ENCODE results near the gene CPLANE1. TPM values are rescaled to one million over a fixed set of nuclear protein-coding genes. Genes with fewer than 3 reads are reported as not detected.

CPLANE1 gene
- total RNA-seq, 2 donors from 2014 or later: 5.9 to 9.0 TPM

DNA sequence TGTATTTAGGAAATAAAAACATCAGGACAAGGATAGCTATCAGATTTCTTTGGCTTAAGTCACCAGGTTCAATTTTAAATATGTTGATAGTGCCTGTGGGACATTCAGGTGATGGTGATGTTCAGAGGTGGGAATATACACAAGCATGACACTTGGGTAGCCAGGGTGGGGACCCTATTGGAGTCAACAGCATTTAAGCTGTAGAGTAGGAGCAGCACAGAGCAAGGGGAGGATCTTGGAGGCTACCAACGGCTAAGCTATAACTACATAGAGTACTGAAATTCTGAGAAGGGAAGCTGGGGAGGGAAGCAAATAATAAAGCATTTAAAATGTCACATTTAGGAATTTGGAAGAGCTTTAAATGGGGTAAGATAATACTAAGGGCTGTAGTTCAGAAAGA is 177.7 kb downstream of the CPLANE1 start:
- Mint-ChIP-seq H3K9me3 (no peaks in the 10 kb centered on the region), H3K27me3 (ENCODE audit: low read depth) (no peaks in the 10 kb centered on the region), H3K4me1 (ENCODE audit: low read depth) (no peaks in the 10 kb centered on the region), H3K4me3 (no peak overlapping the region), H3K36me3 (ENCODE audit: insufficient read depth in 2 of 2) (no peaks in the 10 kb centered on the region), H3K27ac (no peak overlapping the region)
- DNase-seq: no peak
- ATAC-seq (replicated peaks in 1 of 2): no peak

DNA sequence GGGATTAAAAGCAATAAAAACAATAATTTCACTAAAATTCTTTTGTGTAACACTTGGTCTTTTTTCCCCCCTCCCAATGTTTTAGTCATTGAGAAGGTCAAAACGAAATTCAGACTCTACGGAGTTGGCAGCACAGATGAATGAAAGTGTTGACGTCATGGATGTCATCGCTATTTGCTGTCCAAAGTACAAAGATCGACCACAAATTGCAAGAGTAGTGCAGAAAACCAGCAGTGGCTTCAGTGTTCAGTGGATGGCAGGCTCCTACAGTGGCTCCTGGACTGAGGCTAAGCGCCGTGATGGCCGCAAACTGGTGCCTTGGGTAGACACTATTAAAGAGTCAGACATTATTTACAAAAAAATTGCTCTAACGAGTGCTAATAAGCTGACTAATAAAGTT is 184.7 kb downstream of the CPLANE1 start:
- Mint-ChIP-seq H3K9me3 (no peaks in the 10 kb centered on the region), H3K4me3 (no peak overlapping the region), H3K36me3 (ENCODE audit: insufficient read depth in 2 of 2) (peaks cover 1 to 6% of the 10 kb centered on the region in 2 donors), H3K27ac (no peak overlapping the region), H3K4me1 (ENCODE audit: low read depth) (no peaks in the 10 kb centered on the region), H3K27me3 (ENCODE audit: low read depth) (no peaks in the 10 kb centered on the region)
- DNase-seq: no peak
- ATAC-seq (replicated peaks in 1 of 2): no peak

DNA sequence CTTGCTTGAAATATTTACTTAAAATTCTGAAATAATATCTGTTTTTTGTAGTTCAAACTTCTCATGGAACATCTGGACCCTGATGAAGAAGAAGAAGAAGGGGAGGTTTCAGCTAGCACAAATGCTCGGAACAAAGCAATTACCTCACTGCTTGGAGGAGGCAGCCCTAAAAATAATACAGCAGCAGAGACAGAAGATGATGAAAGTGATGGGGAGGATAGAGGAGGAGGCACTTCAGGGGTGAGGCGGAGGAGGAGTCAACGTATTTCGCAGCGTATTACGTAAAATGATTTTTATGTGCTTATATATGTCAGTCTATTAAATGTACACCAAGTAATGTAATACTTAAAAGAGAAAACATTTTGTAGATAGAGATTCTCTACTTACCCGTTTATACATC is 185.4 kb downstream of the CPLANE1 start:
- DNase-seq (no peak), ATAC-seq (replicated peaks in 1 of 2) (no peak)
- peaks cover 1 to 7% of the 10 kb centered on the region in 2 donors for H3K36me3 Mint-ChIP-seq (ENCODE audit: insufficient read depth in 2 of 2)
- no peaks in the 10 kb centered on the region for H3K4me1 Mint-ChIP-seq (ENCODE audit: low read depth)
- no peak overlapping the region for H3K4me3 Mint-ChIP-seq
- no peaks in the 10 kb centered on the region for H3K27me3 Mint-ChIP-seq (ENCODE audit: low read depth)
- H3K27ac Mint-ChIP-seq: no peak overlapping the region
- no peaks in the 10 kb centered on the region for H3K9me3 Mint-ChIP-seq

DNA sequence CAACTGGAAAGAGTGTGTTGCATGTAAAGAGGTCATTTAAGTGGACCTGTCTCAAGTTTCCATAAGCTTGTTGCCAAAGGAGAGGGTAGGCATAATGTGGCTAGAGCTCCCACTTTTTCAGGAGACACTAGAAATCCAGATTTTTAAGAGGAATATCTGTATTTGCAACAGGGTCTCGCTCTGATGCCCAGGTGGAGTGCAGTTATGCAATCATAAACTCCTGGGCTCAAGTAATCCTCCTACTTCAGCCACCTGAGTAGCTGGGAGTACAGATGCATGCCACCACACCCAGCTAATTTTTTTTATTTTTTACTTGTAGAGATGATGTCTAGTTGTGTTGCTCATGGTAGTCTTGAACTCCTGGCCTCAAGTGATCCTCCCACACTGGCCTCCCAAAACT is 189.1 kb downstream of the CPLANE1 start:
- Mint-ChIP-seq H3K4me3 (no peak overlapping the region), H3K27ac (no peak overlapping the region), H3K36me3 (ENCODE audit: insufficient read depth in 2 of 2) (peaks cover 1 to 12% of the 10 kb centered on the region in 2 donors), H3K27me3 (ENCODE audit: low read depth) (no peaks in the 10 kb centered on the region), H3K9me3 (no peaks in the 10 kb centered on the region), H3K4me1 (ENCODE audit: low read depth) (peaks cover 13% of the 10 kb centered on the region)
- ATAC-seq (replicated peaks in 1 of 2) (no peak), DNase-seq (no peak)

DNA sequence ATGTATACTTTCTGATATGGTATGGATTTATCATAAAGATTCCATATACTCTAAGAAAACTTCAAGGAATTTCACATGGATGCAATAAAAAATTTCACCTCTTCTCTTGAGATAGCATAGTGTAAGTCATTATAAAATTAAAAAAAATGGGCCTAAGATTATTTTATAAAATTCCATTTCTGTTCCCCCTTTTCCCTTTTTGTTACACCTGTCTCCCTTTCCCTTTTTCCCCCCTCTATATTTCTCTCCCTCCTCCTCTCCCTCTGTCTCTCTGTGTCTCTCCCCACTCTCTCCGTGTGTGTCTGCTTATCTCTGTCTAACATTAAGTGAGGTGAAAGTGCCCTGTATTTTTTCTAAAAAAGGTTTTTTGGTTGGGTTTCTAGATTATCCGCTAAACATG is 192.4 kb downstream of the CPLANE1 start:
- H3K4me3 Mint-ChIP-seq: no peak overlapping the region
- DNase-seq (no peak), ATAC-seq (replicated peaks in 1 of 2) (no peak)
- no peaks in the 10 kb centered on the region for H3K9me3 Mint-ChIP-seq
- peaks cover 13% of the 10 kb centered on the region for H3K4me1 Mint-ChIP-seq (ENCODE audit: low read depth)
- peaks cover 3 to 12% of the 10 kb centered on the region in 2 donors for H3K36me3 Mint-ChIP-seq (ENCODE audit: insufficient read depth in 2 of 2)
- H3K27me3 Mint-ChIP-seq (ENCODE audit: low read depth): no peaks in the 10 kb centered on the region
- peak overlapping the region; percentile 82 for H3K27ac Mint-ChIP-seq

Other genes with a start within 250 kb of the CPLANE1 start
- 10 to 100 TPM; 41.8 to 48.9 TPM for gene NUP155, start 121.7 kb upstream of the CPLANE1 start, total RNA-seq
- 10 to 100 TPM; 39.0 to 44.0 TPM for gene WDR70, start 129.9 kb upstream of the CPLANE1 start, total RNA-seq

Data from activated T-cell treated with anti-CD3 and anti-CD28 coated beads, Interleukin-2, amount 50 U/mL, for 72 hours (primary cell).